IgD-negative memory B cell (primary cell): Measurements from ENCODE around the gene BMPR1A. TPM values are rescaled to one million over a fixed set of nuclear protein-coding genes. Genes with fewer than 3 reads are reported as not detected.

ENCODE experiments used
- H3K27ac Mint-ChIP-seq, 3 donors: one replicate each; pipeline ENCODE4 v1.8.0; 2020 to 2022; ENCODE audit warnings: mild to moderate bottlenecking in 3 of 3, mixed read lengths in 3 of 3, moderate library complexity in 1 of 3
- H3K27me3 Mint-ChIP-seq: one replicate; pipeline ENCODE4 v1.8.0; 2021; ENCODE audit warnings: mixed read lengths
- H3K36me3 Mint-ChIP-seq: one replicate; pipeline ENCODE4 v1.8.0; 2020; ENCODE audit warnings: mild to moderate bottlenecking, mixed read lengths
- H3K4me1 Mint-ChIP-seq, 3 donors: one replicate each; pipeline ENCODE4 v1.8.0; 2020 to 2022; ENCODE audit warnings: mixed read lengths in 3 of 3, mild to moderate bottlenecking in 1 of 3
- H3K4me3 Mint-ChIP-seq, 4 donors: one replicate each; pipeline ENCODE4 v1.8.0; 2020 to 2022; ENCODE audit warnings: mild to moderate bottlenecking in 4 of 4, mixed read lengths in 4 of 4, moderate library complexity in 3 of 4
- H3K9me3 Mint-ChIP-seq, 3 donors: one replicate each; pipeline ENCODE4 v1.8.0; 2020 to 2021; ENCODE audit warnings: mixed read lengths in 3 of 3, mild to moderate bottlenecking in 1 of 3
- polyA plus RNA-seq: library from polyadenylated mRNA; unstranded; fragments of 300-500 nt; fragmentation: Illumina TruSeq; gene quantifications from one replicate; pipeline ENCODE4 v1.2.3, GENCODE V29; 2021

BMPR1A gene
- polyA plus RNA-seq, 1 donor from 2014 or later = 5.0 TPM

GRCh38 chr10:86747796-86748581 is 8.4 kb upstream of the BMPR1A start:
- peaks cover 2% of the 10 kb centered on the region for H3K27me3 Mint-ChIP-seq
- H3K4me3 Mint-ChIP-seq = no peak overlapping the region
- H3K36me3 Mint-ChIP-seq = no peaks in the 10 kb centered on the region
- peaks cover 12 to 17% (median 14%) of the 10 kb centered on the region in 3 donors for H3K4me1 Mint-ChIP-seq
- H3K9me3 Mint-ChIP-seq = no peaks in the 10 kb centered on the region
- H3K27ac Mint-ChIP-seq = no peak overlapping the region

- Mint-ChIP-seq H3K27ac (no peak overlapping the region), H3K4me3 (no peak overlapping the region), H3K36me3 (no peaks in the 10 kb centered on the region), H3K27me3 (peaks cover 2% of the 10 kb centered on the region), H3K4me1 (peaks cover 16 to 24% (median 21%) of the 10 kb centered on the region in 3 donors), H3K9me3 (no peaks in the 10 kb centered on the region)
Observed at GRCh38 chr10:86749854-86750253, 6.6 kb upstream of the BMPR1A start.

- H3K27ac Mint-ChIP-seq = no peak overlapping the region
- no peaks in the 10 kb centered on the region for H3K9me3 Mint-ChIP-seq
- H3K36me3 Mint-ChIP-seq = no peaks in the 10 kb centered on the region
- H3K4me1 Mint-ChIP-seq = peaks cover 23 to 27% (median 26%) of the 10 kb centered on the region in 3 donors
- no peak overlapping the region for H3K4me3 Mint-ChIP-seq
- H3K27me3 Mint-ChIP-seq = no peaks in the 10 kb centered on the region
Observed at GRCh38 chr10:86751477-86751876, 4.9 kb upstream of the BMPR1A start.

DNA sequence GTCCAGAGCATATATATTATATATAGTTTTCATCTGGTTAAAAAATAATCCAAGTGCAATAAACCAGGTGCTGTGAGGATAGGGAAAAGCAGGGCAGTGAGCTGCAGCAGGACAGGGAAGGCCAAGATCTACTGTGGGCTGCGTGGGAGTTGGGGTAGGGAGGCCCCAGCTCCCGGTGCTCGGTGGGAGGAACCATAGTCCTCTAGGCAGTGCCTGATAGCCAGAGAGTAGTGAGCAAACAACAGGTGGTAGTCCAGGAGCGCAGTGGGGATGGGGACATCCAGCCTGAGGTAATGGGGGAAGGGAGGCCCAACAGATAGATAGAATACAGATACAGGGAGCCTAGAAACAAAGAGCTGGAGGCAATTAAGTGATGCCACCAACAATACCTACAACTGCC is 4.1 kb upstream of the BMPR1A start:
- H3K9me3 Mint-ChIP-seq = no peaks in the 10 kb centered on the region
- peak overlapping the region in 2 of 3 donors; percentile 72 to 82 for H3K27ac Mint-ChIP-seq
- H3K4me1 Mint-ChIP-seq = peaks cover 23 to 28% (median 26%) of the 10 kb centered on the region in 3 donors
- peaks cover under 1% of the 10 kb centered on the region for H3K27me3 Mint-ChIP-seq
- H3K36me3 Mint-ChIP-seq = peaks cover under 1% of the 10 kb centered on the region
- H3K4me3 Mint-ChIP-seq = peak overlapping the region in 1 of 4 donors; percentile 93

DNA sequence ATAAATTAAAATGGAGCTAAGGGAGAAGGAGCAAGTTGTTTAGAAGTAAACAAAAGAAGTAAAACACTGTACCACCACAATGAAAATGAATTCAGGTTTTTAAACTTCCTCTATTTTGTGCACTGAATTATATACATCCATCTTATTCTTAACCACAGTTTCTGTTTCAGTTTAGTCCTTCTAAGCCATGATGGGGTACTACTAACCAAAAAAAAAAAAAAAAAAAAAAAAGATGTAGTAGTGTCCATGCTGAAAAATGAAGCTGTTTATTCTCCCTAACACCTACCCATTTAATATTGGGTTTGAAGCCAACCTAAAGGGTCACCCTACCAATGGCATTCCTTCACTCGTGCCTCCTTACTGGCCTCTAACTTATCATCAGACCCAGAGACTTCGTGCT is 3.4 kb upstream of the BMPR1A start:
- peaks cover 23 to 29% (median 29%) of the 10 kb centered on the region in 3 donors for H3K4me1 Mint-ChIP-seq
- H3K27ac Mint-ChIP-seq = peak overlapping the region; percentile 72 to 88 (median 82)
- peaks cover 4% of the 10 kb centered on the region for H3K27me3 Mint-ChIP-seq
- peak overlapping the region in 3 of 4 donors; percentile 63 to 93 (median 67) for H3K4me3 Mint-ChIP-seq
- H3K36me3 Mint-ChIP-seq = peaks cover 2% of the 10 kb centered on the region
- no peaks in the 10 kb centered on the region for H3K9me3 Mint-ChIP-seq

- peaks cover 9% of the 10 kb centered on the region for H3K27me3 Mint-ChIP-seq
Observed at GRCh38 chr10:86753638-86754434, 2.6 kb upstream of the BMPR1A start.

DNA sequence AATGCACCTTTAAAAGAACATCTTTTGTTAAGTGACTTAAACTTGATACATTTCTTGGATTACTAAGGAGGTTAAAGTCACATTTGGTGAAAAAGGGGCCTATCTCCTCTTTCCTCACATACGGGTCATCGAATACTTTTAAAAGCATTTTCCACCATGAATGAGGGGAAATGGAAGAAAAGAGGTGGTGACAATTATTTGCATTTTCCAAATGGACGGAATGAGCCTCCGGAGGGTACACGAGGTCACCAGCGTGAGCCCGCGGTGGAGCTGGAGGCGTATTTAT is 1.0 kb upstream of the BMPR1A start:
- Mint-ChIP-seq H3K27ac (peak overlapping the region; percentile 14 to 82 (median 82)), H3K4me1 (peaks cover 33 to 45% (median 43%) of the 10 kb centered on the region in 3 donors), H3K27me3 (peaks cover 12% of the 10 kb centered on the region), H3K36me3 (peaks cover 2% of the 10 kb centered on the region), H3K9me3 (no peaks in the 10 kb centered on the region), H3K4me3 (peak overlapping the region; percentile 84 to 93 (median 93))

More at GRCh38 chr10:86753638-86754434, 2.6 kb upstream of the BMPR1A start:
- H3K36me3 Mint-ChIP-seq = peaks cover 2% of the 10 kb centered on the region
- peaks cover 27 to 37% (median 35%) of the 10 kb centered on the region in 3 donors for H3K4me1 Mint-ChIP-seq
- peak overlapping the region in 1 of 3 donors; percentile 82 for H3K27ac Mint-ChIP-seq
- no peaks in the 10 kb centered on the region for H3K9me3 Mint-ChIP-seq
- peak overlapping the region in 3 of 4 donors; percentile 41 to 93 (median 93) for H3K4me3 Mint-ChIP-seq

DNA sequence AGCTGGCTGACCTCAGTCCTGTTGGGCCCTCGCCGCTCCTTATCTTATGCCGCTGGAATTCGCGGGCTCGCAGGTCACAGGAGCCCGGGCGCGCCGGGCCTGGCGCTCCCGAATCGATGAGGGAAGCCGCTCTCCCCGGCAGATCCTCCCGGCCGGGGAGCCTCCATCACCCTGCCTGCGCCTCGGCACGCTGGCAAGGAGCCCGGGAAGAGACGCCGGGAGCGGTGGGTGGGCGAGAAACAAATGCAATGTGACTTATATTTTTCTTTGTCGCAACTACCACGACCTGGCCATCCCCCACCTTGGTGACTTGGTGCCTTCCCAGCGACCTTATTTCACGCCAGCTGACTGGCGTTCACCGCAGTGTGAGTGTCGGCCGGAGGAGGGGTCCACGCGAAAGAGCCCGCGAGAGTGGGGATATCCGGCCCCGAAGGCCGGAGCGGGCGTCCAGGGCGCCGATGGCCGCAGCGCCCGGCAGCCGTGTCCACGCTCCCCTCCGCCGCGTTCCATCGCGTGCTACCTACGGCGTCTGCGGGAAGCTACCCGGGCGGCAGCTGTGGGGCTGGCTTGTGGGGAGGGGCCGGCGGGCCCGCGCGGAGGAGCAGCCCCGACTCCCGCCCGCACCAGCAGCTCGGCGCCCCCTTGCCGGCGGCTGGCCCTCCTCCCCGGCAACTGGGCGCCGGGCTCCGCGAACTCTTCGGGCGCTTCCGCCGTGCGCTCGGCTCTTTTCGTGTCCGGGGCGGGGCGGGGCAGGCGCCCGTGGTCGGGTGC is 494 bp upstream of the BMPR1A start:
- Mint-ChIP-seq H3K36me3 (peaks cover 2% of the 10 kb centered on the region), H3K27me3 (peaks cover 12% of the 10 kb centered on the region), H3K4me1 (peaks cover 33 to 45% (median 43%) of the 10 kb centered on the region in 3 donors), H3K4me3 (peak overlapping the region; percentile 84 to 93 (median 93)), H3K27ac (peak overlapping the region in 2 of 3 donors; percentile 82), H3K9me3 (no peaks in the 10 kb centered on the region)

- H3K27me3 Mint-ChIP-seq = peaks cover 12% of the 10 kb centered on the region
- H3K27ac Mint-ChIP-seq = peak overlapping the region; percentile 80 to 96 (median 91)
- no peaks in the 10 kb centered on the region for H3K9me3 Mint-ChIP-seq
- peaks cover 2% of the 10 kb centered on the region for H3K36me3 Mint-ChIP-seq
- H3K4me3 Mint-ChIP-seq = peak overlapping the region; percentile 86 to 100 (median 94)
- peaks cover 36 to 48% (median 45%) of the 10 kb centered on the region in 3 donors for H3K4me1 Mint-ChIP-seq
Observed at GRCh38 chr10:86757113-86757972, 924 bp downstream of the BMPR1A start.

GRCh38 chr10:86758189-86759072 is 2.0 kb downstream of the BMPR1A start:
- H3K27me3 Mint-ChIP-seq = peaks cover 12% of the 10 kb centered on the region
- peak overlapping the region; percentile 23 to 100 (median 91) for H3K4me3 Mint-ChIP-seq
- no peaks in the 10 kb centered on the region for H3K9me3 Mint-ChIP-seq
- peaks cover 27 to 37% (median 35%) of the 10 kb centered on the region in 3 donors for H3K4me1 Mint-ChIP-seq
- H3K36me3 Mint-ChIP-seq = peaks cover 3% of the 10 kb centered on the region
- peak overlapping the region; percentile 10 to 96 (median 43) for H3K27ac Mint-ChIP-seq

- Mint-ChIP-seq H3K36me3 (peaks cover 3% of the 10 kb centered on the region), H3K4me3 (peak overlapping the region; percentile 35 to 100 (median 76)), H3K27ac (peak overlapping the region; percentile 10 to 96 (median 43)), H3K27me3 (peaks cover 12% of the 10 kb centered on the region), H3K9me3 (no peaks in the 10 kb centered on the region), H3K4me1 (peaks cover 27 to 33% (median 31%) of the 10 kb centered on the region in 3 donors)
Observed at GRCh38 chr10:86759073-86759672, 2.8 kb downstream of the BMPR1A start.

DNA sequence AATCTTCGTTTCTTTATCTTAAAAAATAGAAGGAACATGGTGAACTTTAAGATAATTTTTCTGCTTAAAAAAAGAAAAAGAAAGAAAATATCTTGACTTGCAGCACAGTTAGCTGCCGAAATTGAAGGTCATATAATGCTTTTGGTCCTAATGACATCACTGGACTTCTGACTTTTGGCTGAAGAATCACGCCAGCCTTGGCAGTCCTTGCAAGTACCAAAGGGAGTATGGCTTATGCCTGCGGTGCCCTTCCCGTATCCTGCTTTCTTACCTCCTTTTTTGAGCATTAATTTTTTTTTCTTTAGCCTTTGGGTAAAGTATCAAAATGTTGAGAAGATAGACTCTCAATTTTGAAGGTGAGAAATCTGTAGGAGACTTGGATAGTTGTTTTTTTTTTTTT is 7.0 kb downstream of the BMPR1A start:
- H3K4me1 Mint-ChIP-seq = peaks cover 14 to 24% (median 20%) of the 10 kb centered on the region in 3 donors
- H3K36me3 Mint-ChIP-seq = peaks cover 2% of the 10 kb centered on the region
- H3K27me3 Mint-ChIP-seq = peaks cover 5% of the 10 kb centered on the region
- H3K27ac Mint-ChIP-seq = no peak overlapping the region
- no peak overlapping the region for H3K4me3 Mint-ChIP-seq
- H3K9me3 Mint-ChIP-seq = no peaks in the 10 kb centered on the region

DNA sequence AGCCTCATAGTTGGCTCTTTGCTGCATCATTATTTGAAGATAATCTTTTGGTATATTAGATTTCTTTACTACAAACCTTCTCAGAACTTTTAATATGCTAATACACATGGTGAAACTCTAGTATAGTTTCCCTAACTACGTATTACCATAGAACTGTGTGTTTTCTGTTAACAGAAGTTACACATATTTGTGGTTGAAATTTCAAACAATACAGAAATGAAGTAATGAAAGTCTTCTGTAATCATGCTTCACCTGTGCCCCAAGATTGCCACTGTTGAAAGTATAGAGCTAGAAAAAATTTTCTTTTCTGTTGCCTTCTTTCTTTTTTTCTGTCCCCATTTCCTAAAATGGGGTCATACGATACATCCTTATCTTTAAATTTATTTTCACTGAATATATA is 9.1 kb downstream of the BMPR1A start:
- H3K27me3 Mint-ChIP-seq = no peaks in the 10 kb centered on the region
- H3K4me1 Mint-ChIP-seq = peaks cover 8 to 28% (median 12%) of the 10 kb centered on the region in 3 donors
- H3K27ac Mint-ChIP-seq = no peak overlapping the region
- H3K4me3 Mint-ChIP-seq = peak overlapping the region in 1 of 4 donors; percentile 54
- H3K9me3 Mint-ChIP-seq = no peaks in the 10 kb centered on the region
- peaks cover 2% of the 10 kb centered on the region for H3K36me3 Mint-ChIP-seq
